ENCODE results near the gene RNASE13. TPM values are rescaled to one million over a fixed set of nuclear protein-coding genes. Genes with fewer than 3 reads are reported as not detected.
"Not testable (repeated sequence)": the region's sequence is repeated elsewhere in the genome, so short reads cannot be mapped to it uniquely, and the experiment has no call there.

Gene RNASE13
- total RNA-seq, 1 donor from 2014 or later: not detected

GRCh38 chr14:20989471-20989786 is 45.2 kb downstream of the RNASE13 start:
- DNase-seq (ENCODE audit: low spot score): no peak

GRCh38 chr14:20988717-20989470 is 45.7 kb downstream of the RNASE13 start:
- no peak for DNase-seq (ENCODE audit: low spot score)

GRCh38 chr14:20986811-20987210 is 47.8 kb downstream of the RNASE13 start:
- DNase-seq (ENCODE audit: low spot score): no peak

- DNase-seq (ENCODE audit: low spot score): not testable (repeated sequence)
Measured at GRCh38 chr14:20985650-20986049, 49.0 kb downstream of the RNASE13 start.

Other genes with a start within 250 kb of the RNASE13 start
- gene RNASE1, start 232.0 kb downstream of the RNASE13 start, total RNA-seq: 67.3 TPM
- not detected for gene RNASE3, start 143.4 kb downstream of the RNASE13 start, total RNA-seq
- gene RNASE2, start 79.3 kb downstream of the RNASE13 start, total RNA-seq: 1.1 TPM
- gene METTL17, start 44.8 kb downstream of the RNASE13 start, total RNA-seq: 70.0 TPM
- 0.83 TPM for gene SLC39A2, start 35.5 kb downstream of the RNASE13 start, total RNA-seq
- 188 TPM for gene NDRG2, start 9.7 kb downstream of the RNASE13 start, total RNA-seq
- gene TPPP2, start 4.6 kb downstream of the RNASE13 start, total RNA-seq: 0.62 TPM
- 0.94 TPM for gene RNASE7, start 7.6 kb upstream of the RNASE13 start, total RNA-seq
- gene RNASE8, start 23.0 kb upstream of the RNASE13 start, total RNA-seq: not detected
- gene ARHGEF40, start 35.5 kb upstream of the RNASE13 start, total RNA-seq: 41.2 TPM
- gene ZNF219, start 63.8 kb upstream of the RNASE13 start, total RNA-seq: 47.2 TPM
- gene TMEM253, start 66.3 kb upstream of the RNASE13 start, total RNA-seq: 1.6 TPM
- gene OR5AU1, start 121.3 kb upstream of the RNASE13 start, total RNA-seq: not detected
- 591 TPM for gene HNRNPC, start 234.6 kb upstream of the RNASE13 start, total RNA-seq
- 0.49 TPM for gene RPGRIP1, start 245.3 kb upstream of the RNASE13 start, total RNA-seq

Data from ureter (tissue), 1 donor.